Mesothelial cell of epicardium (in vitro differentiated cells): Measurements from ENCODE around the gene CFAP251. TPM values are rescaled to one million over a fixed set of nuclear protein-coding genes. Genes with fewer than 3 reads are reported as not detected.
A peak's percentile ranks its signal among the peaks of the same experiment; 100 is the strongest.

Experiments used
- DNase-seq, 2 experiments: peaks; one replicate each; pipeline ENCODE4 v3.0.0; 2021; ENCODE audit warnings: low spot score in 2 of 2; ENCODE audit not compliant: unreplicated experiment in 2 of 2
- H3K27ac Mint-ChIP-seq: 2 replicates; pipeline ENCODE4 v1.8.0; 2021; ENCODE audit warnings: mixed read lengths
- H3K27me3 Mint-ChIP-seq: 2 replicates; pipeline ENCODE4 v1.8.0; 2021; ENCODE audit warnings: low read depth, mixed read lengths
- H3K36me3 Mint-ChIP-seq: 2 replicates; pipeline ENCODE4 v1.8.0; 2021; ENCODE audit warnings: mixed read lengths
- H3K4me1 Mint-ChIP-seq: 2 replicates; pipeline ENCODE4 v1.8.0; 2021; ENCODE audit warnings: mixed read lengths
- H3K4me3 Mint-ChIP-seq: 2 replicates; pipeline ENCODE4 v1.8.0; 2021; ENCODE audit warnings: mild to moderate bottlenecking, moderate library complexity, mixed read lengths
- H3K9me3 Mint-ChIP-seq: 2 replicates; pipeline ENCODE4 v1.8.0; 2021; ENCODE audit warnings: mixed read lengths
- total RNA-seq: library from RNA; stranded (reverse); gene quantifications from 3 replicates; pipeline ENCODE4 v1.2.1, GENCODE V29; 2021
- TF ChIP-seq, protein P1 (sequence below): fragments of 200-600 bp; sonication (generic); IDR thresholded peaks from one replicate; pipeline ENCODE4 v1.5.0; 2021; ENCODE audit warnings: antibody characterized with exemption; ENCODE audit not compliant: unreplicated experiment

CFAP251 gene
- total RNA-seq, 1 donor from 2014 or later: 6.9 TPM

DNA sequence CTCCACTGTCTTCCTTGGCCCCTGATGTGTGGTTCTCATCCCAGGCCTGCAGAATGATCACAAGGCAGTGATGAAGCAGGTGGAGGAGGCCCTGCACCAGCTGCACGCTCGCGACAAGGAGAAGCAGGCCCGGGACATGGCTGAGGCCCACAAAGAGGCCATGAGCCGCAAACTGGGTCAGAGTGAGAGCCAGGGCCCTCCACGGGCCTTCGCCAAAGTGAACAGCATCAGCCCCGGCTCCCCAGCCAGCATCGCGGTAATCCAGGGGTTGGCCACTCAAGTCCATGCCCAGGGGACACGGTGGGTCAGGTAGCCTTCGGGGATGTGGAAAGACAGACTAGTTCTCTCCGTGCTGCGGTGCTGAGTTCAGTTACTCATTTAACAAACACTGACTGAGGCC is 18.8 kb upstream of the CFAP251 start:
- H3K9me3 Mint-ChIP-seq: no peaks in the 10 kb centered on the region
- no peak overlapping the region for H3K27ac Mint-ChIP-seq
- H3K27me3 Mint-ChIP-seq: no peaks in the 10 kb centered on the region
- H3K36me3 Mint-ChIP-seq: peaks cover 41% of the 10 kb centered on the region
- DNase-seq: no peak
- H3K4me3 Mint-ChIP-seq: no peak overlapping the region
- TF ChIP-seq, protein P1, sequence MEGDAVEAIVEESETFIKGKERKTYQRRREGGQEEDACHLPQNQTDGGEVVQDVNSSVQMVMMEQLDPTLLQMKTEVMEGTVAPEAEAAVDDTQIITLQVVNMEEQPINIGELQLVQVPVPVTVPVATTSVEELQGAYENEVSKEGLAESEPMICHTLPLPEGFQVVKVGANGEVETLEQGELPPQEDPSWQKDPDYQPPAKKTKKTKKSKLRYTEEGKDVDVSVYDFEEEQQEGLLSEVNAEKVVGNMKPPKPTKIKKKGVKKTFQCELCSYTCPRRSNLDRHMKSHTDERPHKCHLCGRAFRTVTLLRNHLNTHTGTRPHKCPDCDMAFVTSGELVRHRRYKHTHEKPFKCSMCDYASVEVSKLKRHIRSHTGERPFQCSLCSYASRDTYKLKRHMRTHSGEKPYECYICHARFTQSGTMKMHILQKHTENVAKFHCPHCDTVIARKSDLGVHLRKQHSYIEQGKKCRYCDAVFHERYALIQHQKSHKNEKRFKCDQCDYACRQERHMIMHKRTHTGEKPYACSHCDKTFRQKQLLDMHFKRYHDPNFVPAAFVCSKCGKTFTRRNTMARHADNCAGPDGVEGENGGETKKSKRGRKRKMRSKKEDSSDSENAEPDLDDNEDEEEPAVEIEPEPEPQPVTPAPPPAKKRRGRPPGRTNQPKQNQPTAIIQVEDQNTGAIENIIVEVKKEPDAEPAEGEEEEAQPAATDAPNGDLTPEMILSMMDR: no peak
- no peaks in the 10 kb centered on the region for H3K4me1 Mint-ChIP-seq

GRCh38 chr12:121903202-121903601 is 15.2 kb upstream of the CFAP251 start:
- no peaks in the 10 kb centered on the region for H3K27me3 Mint-ChIP-seq
- H3K27ac Mint-ChIP-seq: no peak overlapping the region
- peaks cover 44% of the 10 kb centered on the region for H3K36me3 Mint-ChIP-seq
- TF ChIP-seq, protein P1: no peak
- DNase-seq: no peak
- H3K9me3 Mint-ChIP-seq: no peaks in the 10 kb centered on the region
- no peak overlapping the region for H3K4me3 Mint-ChIP-seq
- H3K4me1 Mint-ChIP-seq: peaks cover 5% of the 10 kb centered on the region

GRCh38 chr12:121905746-121906145 is 12.6 kb upstream of the CFAP251 start:
- peak overlapping the region; percentile 79 for H3K27ac Mint-ChIP-seq
- TF ChIP-seq, protein P1: no peak
- H3K27me3 Mint-ChIP-seq: no peaks in the 10 kb centered on the region
- H3K4me3 Mint-ChIP-seq: no peak overlapping the region
- DNase-seq: no peak
- no peaks in the 10 kb centered on the region for H3K9me3 Mint-ChIP-seq
- H3K36me3 Mint-ChIP-seq: peaks cover 48% of the 10 kb centered on the region
- peaks cover 5% of the 10 kb centered on the region for H3K4me1 Mint-ChIP-seq

DNA sequence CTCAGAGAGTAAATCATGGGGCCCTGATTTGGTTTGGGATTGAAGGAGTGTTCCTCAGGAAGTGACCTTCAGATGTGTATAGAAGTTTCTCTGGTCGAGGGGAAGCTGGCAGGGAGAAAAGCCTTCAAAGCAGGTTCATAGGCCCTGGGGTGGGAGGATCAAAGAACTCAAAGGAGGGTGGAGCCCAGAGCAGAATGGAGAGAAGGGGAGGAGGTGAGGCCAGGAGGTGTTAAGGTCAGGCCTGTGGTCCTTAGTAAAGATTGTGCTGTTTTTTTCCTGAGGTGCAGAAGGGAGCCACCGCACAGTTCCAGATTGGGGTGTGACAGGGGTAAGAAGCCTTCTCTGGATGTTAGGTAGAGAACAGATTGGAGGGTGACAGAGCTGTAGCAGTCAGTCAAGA is 9.7 kb upstream of the CFAP251 start:
- Mint-ChIP-seq H3K27me3 (no peaks in the 10 kb centered on the region), H3K4me1 (peaks cover 5% of the 10 kb centered on the region), H3K4me3 (no peak overlapping the region), H3K27ac (no peak overlapping the region), H3K9me3 (no peaks in the 10 kb centered on the region), H3K36me3 (peaks cover 41% of the 10 kb centered on the region)
- TF ChIP-seq, protein P1: no peak
- DNase-seq: no peak

GRCh38 chr12:121911824-121912585 is 6.4 kb upstream of the CFAP251 start:
- no peak for DNase-seq
- H3K9me3 Mint-ChIP-seq: no peaks in the 10 kb centered on the region
- TF ChIP-seq, protein P1: no peak
- H3K27ac Mint-ChIP-seq: no peak overlapping the region
- H3K4me3 Mint-ChIP-seq: no peak overlapping the region
- peaks cover 32% of the 10 kb centered on the region for H3K36me3 Mint-ChIP-seq
- no peaks in the 10 kb centered on the region for H3K27me3 Mint-ChIP-seq
- H3K4me1 Mint-ChIP-seq: no peaks in the 10 kb centered on the region
